GM12873 (cell line): ENCODE data around the gene BAG5.

ENCODE experiments used
- TF ChIP-seq, protein P1 (sequence below): IDR thresholded peaks from 2 replicates; pipeline ENCODE4 v1.5.1; 2012; ENCODE audit warnings: low read depth, mild to moderate bottlenecking, moderate library complexity, low read length, control low read depth; ENCODE audit not compliant: insufficient read depth; ENCODE audit errors: missing control alignments

BAG5 gene, protein sequence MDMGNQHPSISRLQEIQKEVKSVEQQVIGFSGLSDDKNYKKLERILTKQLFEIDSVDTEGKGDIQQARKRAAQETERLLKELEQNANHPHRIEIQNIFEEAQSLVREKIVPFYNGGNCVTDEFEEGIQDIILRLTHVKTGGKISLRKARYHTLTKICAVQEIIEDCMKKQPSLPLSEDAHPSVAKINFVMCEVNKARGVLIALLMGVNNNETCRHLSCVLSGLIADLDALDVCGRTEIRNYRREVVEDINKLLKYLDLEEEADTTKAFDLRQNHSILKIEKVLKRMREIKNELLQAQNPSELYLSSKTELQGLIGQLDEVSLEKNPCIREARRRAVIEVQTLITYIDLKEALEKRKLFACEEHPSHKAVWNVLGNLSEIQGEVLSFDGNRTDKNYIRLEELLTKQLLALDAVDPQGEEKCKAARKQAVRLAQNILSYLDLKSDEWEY

GRCh38 chr14:103562429-103563225 lies at the start of gene BAG5, which contains the start of gene COA8:
BAG5 (minus strand) TSS chr14:103562657; CDS start chr14:103561164, 1,493 bp downstream.
COA8 (plus strand) TSS chr14:103562960; CDS start chr14:103563002, 42 bp downstream.
- TF ChIP-seq, protein P1, sequence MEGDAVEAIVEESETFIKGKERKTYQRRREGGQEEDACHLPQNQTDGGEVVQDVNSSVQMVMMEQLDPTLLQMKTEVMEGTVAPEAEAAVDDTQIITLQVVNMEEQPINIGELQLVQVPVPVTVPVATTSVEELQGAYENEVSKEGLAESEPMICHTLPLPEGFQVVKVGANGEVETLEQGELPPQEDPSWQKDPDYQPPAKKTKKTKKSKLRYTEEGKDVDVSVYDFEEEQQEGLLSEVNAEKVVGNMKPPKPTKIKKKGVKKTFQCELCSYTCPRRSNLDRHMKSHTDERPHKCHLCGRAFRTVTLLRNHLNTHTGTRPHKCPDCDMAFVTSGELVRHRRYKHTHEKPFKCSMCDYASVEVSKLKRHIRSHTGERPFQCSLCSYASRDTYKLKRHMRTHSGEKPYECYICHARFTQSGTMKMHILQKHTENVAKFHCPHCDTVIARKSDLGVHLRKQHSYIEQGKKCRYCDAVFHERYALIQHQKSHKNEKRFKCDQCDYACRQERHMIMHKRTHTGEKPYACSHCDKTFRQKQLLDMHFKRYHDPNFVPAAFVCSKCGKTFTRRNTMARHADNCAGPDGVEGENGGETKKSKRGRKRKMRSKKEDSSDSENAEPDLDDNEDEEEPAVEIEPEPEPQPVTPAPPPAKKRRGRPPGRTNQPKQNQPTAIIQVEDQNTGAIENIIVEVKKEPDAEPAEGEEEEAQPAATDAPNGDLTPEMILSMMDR, result no peak

DNA sequence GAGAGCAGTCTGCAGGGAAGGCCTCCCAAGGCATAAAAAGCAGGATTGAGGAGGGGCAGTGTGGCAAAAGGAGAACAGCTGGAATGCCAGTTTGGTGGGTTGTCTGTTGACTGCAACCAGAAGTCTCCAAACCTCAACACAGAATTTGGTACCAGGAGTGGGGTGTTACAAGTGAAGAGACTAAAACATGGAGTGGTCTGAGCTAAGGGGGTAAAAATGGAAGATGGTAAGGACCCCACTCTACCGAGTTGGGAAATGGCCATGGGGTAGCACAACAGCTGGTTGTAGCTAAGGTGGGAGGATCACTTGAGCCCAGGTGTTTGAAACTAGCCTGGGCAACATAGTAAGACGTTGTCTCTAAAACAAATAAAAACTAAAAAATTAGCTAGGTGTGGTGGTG lies 48.8 kb upstream of the BAG5 start:
- TF ChIP-seq, protein P1, result no peak

- TF ChIP-seq, protein P1, result no peak
These were observed 45.4 kb upstream of the BAG5 start for GRCh38 chr14:103607822-103608221.

DNA sequence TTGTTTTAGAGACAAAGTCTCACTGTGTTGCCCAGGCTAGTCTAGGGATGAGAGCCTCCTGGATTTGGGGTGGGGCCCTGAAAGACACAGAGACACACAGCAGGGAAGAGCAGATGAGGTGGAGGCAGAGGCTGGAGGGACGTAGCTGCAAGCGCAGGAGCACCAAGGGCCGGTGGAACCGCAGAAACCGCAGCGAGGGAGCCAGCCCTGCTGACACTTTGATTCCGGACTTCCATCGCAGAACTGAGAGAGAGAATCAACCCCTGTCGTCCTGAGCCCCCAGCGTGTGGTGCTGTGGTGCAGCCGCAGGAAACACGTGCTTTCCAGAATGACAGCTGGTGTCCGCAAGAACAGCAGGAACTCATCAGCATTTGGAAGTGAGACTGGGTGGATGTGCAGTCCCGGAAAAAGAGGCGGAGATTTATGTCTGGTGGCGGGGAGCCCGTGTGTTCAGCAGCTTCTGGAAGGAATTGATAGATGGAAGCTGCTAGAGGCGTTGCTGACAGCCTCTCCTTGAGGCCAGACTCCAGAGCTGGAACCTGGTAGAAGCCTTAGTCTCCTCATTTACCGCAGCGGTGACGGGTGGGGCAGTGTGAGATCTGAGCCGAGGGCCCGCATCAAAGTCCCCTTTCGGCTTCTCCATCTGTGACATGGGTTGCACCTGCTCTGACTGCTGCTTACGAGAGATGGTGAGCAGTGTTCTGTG lies 44.7 kb upstream of the BAG5 start:
- TF ChIP-seq, protein P1, result peak; percentile 30

- TF ChIP-seq, protein P1, result no peak
These were observed 42.2 kb upstream of the BAG5 start for GRCh38 chr14:103604620-103605019.

GRCh38 chr14:103600503-103600902 lies 38.0 kb upstream of the BAG5 start:
- TF ChIP-seq, protein P1, result no peak
